Measurements from ENCODE around the gene PDE6C. TPM values are rescaled to one million over a fixed set of nuclear protein-coding genes. Genes with fewer than 3 reads are reported as not detected.

PDE6C gene
- total and polyA plus RNA-seq, 2 of the 4 experiments (the other 2 are of a cell fraction), result not detected

GRCh38 chr10:93579985-93580711 lies 32.2 kb upstream of the PDE6C start:
- Histone ChIP-seq H3K9ac (ENCODE audit: low read depth, low read length) (no peak overlapping the region), H3K18ac (ENCODE audit: low read depth, low read length) (no peak overlapping the region), H3K4me1 (ENCODE audit: control insufficient read depth, insufficient read depth, low read length) (no peaks in the 10 kb centered on the region), H4K91ac (ENCODE audit: insufficient read depth, low read depth, low read length) (no peak overlapping the region), H3K23ac (ENCODE audit: low read depth, low read length) (no peak overlapping the region), H3K27me3 (ENCODE audit: control insufficient read depth, insufficient read depth, low read length) (peaks cover 28% of the 10 kb centered on the region), H4K8ac (ENCODE audit: low read depth in 2 of 2, low read length in 2 of 2) (no peak overlapping the region), H3K27ac (ENCODE audit: insufficient read depth, low read length) (no peak overlapping the region), H3K4me3 (ENCODE audit: insufficient read depth, low read depth, low read length) (no peak overlapping the region), H3K14ac (replicated peaks; ENCODE audit: low read depth, low read length) (no peak overlapping the region), H2AK9ac (replicated peaks; ENCODE audit: low read depth, low read length, poor library complexity) (no peak overlapping the region), H2BK5ac (ENCODE audit: low read depth, low read length, poor library complexity, severe bottlenecking) (no peak overlapping the region), H3K9me3 (ENCODE audit: control insufficient read depth, insufficient read depth, low read length) (peaks cover 4% of the 10 kb centered on the region), H3K79me1 (ENCODE audit: low read depth in 1 of 2, low read length in 2 of 2) (no peaks in the 10 kb centered on the region), H2AK5ac (ENCODE audit: low read depth, low read length) (no peak overlapping the region), H3K36me3 (ENCODE audit: control insufficient read depth, insufficient read depth, low read length) (no peaks in the 10 kb centered on the region), H3K56ac (ENCODE audit: extremely low read depth, insufficient read depth, low read length) (no peak overlapping the region), H4K20me1 (ENCODE audit: insufficient read depth, low read length) (no peaks in the 10 kb centered on the region), H3K4me2 (ENCODE audit: low read depth, low read length) (no peak overlapping the region), H2BK120ac (ENCODE audit: low read depth, low read length) (no peak overlapping the region), H3K9me1 (ENCODE audit: insufficient read depth, low read length) (no peaks in the 10 kb centered on the region), H3K4ac (ENCODE audit: low read depth, low read length) (no peak overlapping the region), H2BK20ac (ENCODE audit: low read depth, low read length) (no peak overlapping the region), H2AFZ (replicated peaks; ENCODE audit: low read length, poor library complexity) (no peak overlapping the region), H4K5ac (ENCODE audit: low read depth, low read length) (no peak overlapping the region), H2BK15ac (ENCODE audit: low read depth, low read length) (no peak overlapping the region)
- TF ChIP-seq BHLHE40 (IDR thresholded peaks at IDR 0.05; ENCODE audit: low read depth, low read length) (no peak), MAFK (IDR thresholded peaks at IDR 0.05; ENCODE audit: low read depth, low read length) (peak; percentile 48)
- ChIA-PET POLR2A (ENCODE audit: unreplicated experiment) (no interaction called here), CTCF (no interaction called here)
- in situ Hi-C loops (cut with MboI; ENCODE audit: low sequenced_read_pairs) (no loop called here), intact Hi-C loops (cut with micrococcal nuclease) (no loop called here), dilution Hi-C loops (cut with HindIII; ENCODE audit: low sequenced_read_pairs, unreplicated experiment) (no loop called here)
- WGBS, 2 experiments (ENCODE audit: extremely low coverage in 2 of 2, insufficient read length in 1 of 2), result 57% methylated on average over 1 of the region's 3 CpGs; no CpG with 5 or more reads in 1 of the 2 experiments
- DNase-seq, result no peak
- no TSS peak for BruUV-seq (replicated peaks)
- no peak for ATAC-seq (ENCODE audit: low read depth)
